Measurements from ENCODE around the gene CCR6.

- TF ChIP-seq CTCF (IDR thresholded peaks at IDR 0.05; ENCODE audit: extremely low read depth in 1 of 2, insufficient read depth in 1 of 2, low read depth in 1 of 2, low read length in 2 of 2) (no peak), POLR2A (IDR thresholded peaks at IDR 0.05; ENCODE audit: low read depth, low read length) (no peak)
These were observed 25.1 kb downstream of the CCR6 start for GRCh38 chr6:167148021-167148420.

All from endothelial cell of umbilical vein (primary cell).